Natural killer cell (primary cell): ENCODE results near the gene CCDC187. TPM values are rescaled to one million over a fixed set of nuclear protein-coding genes. Genes with fewer than 3 reads are reported as not detected.

ENCODE experiments used
- ATAC-seq, 3 donors: fragments of 150-1000 bp in 2 of 3; fragments of 200-7000 bp in 1 of 3; cut with Tn5 transposase; 1 replicate in 1 of 3; 2 replicates in 2 of 3; pipeline ENCODE4 v1.10.0; 2021; ENCODE audit warnings: mild to moderate bottlenecking in 2 of 3, moderate library complexity in 2 of 3
- DNase-seq, 2 donors: peaks; one replicate each; pipeline versions ENCODE4 v3.0.0 to v3.0.0-alpha.2; 2013 to 2021; ENCODE audit warnings: mixed read lengths in 1 of 2
- H3K27ac ChIP-seq: one replicate; pipeline ENCODE4 v1.5.1; 2013; ENCODE audit warnings: mild to moderate bottlenecking, low read length
- H3K27me3 ChIP-seq: one replicate; pipeline ENCODE4 v1.6.1; 2013; ENCODE audit warnings: low read length; ENCODE audit not compliant: control insufficient read depth, insufficient read depth
- H3K36me3 ChIP-seq: one replicate; pipeline ENCODE4 v1.6.1; 2013; ENCODE audit warnings: low read length; ENCODE audit not compliant: control insufficient read depth, insufficient read depth
- H3K4me1 ChIP-seq: one replicate; pipeline ENCODE4 v1.6.1; 2013; ENCODE audit warnings: low read length; ENCODE audit not compliant: control insufficient read depth, insufficient read depth
- H3K4me3 ChIP-seq: one replicate; pipeline ENCODE4 v1.5.1; 2013; ENCODE audit warnings: low read length
- H3K9me3 ChIP-seq: one replicate; pipeline ENCODE4 v1.6.1; 2013; ENCODE audit warnings: low read length; ENCODE audit not compliant: control insufficient read depth, insufficient read depth
- H3K27ac Mint-ChIP-seq, 2 donors: one replicate each; pipeline ENCODE4 v1.8.0; 2022; ENCODE audit warnings: mild to moderate bottlenecking in 2 of 2, mixed read lengths in 2 of 2, moderate library complexity in 1 of 2
- H3K27me3 Mint-ChIP-seq, 2 donors: one replicate each; pipeline ENCODE4 v1.8.0; 2022; ENCODE audit warnings: low read depth in 2 of 2, mixed read lengths in 2 of 2
- H3K36me3 Mint-ChIP-seq: one replicate; pipeline ENCODE4 v1.8.0; 2022; ENCODE audit warnings: mixed read lengths
- H3K4me1 Mint-ChIP-seq, 2 donors: one replicate each; pipeline ENCODE4 v1.8.0; 2022; ENCODE audit warnings: mixed read lengths in 2 of 2
- H3K4me3 Mint-ChIP-seq: one replicate; pipeline ENCODE4 v1.8.0; 2022; ENCODE audit warnings: mild to moderate bottlenecking, moderate library complexity, mixed read lengths
- H3K9me3 Mint-ChIP-seq, 2 donors: one replicate each; pipeline ENCODE4 v1.8.0; 2022; ENCODE audit warnings: mixed read lengths in 2 of 2
- WGBS: methylation state at CpG from one replicate; pipeline ENCODE4 v1.1.7; 2013; ENCODE audit warnings: missing lambda C conversion rate; ENCODE audit not compliant: insufficient coverage; 5-methylcytosine and 5-hydroxymethylcytosine counted together
- intact Hi-C: fragments of 100-400 bp; cut with micrococcal nuclease; formaldehyde crosslinking; loops from one replicate; pipeline ENCODE4 v1.14.2; 2022
- total RNA-seq, 4 donors: library from RNA; stranded (reverse); fragments of 120-200 nt in 1 of 4; gene quantifications; one replicate each; pipeline versions ENCODE4 v1.2.3 to v1.2.4, GENCODE V29; 2013 to 2022
- TF ChIP-seq, protein P1 (sequence below): fragments of 200-600 bp; IDR thresholded peaks from one replicate; pipeline ENCODE4 v1.8.0; 2022; ENCODE audit warnings: antibody characterized with exemption

CCDC187 gene
- total RNA-seq, 3 donors from 2014 or later (not counting 1 experiment from before 2014, with no cell fraction given): 0.18 TPM; not detected in 2

DNA sequence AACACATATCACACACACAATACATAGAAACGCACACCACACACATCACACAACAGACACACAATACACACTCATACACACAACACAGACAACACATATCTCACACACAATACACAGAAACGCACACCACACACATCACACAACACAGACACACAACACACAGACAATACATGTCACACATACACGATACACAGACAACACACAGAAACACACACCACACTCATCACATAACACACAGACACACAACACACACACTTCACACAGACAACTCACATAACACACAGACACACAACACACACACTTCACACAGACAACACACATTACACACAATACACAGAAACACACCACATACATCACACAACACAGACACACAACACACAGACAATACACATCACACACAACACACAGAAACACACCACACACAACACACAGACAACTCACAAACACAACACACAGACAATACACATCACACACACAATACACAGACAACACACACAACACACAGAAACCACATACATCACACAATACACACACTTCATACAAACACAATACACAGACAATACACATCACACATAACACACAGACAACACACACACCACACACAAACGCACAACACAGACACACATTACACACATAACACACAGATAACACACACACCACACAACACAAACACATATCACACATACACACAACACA, 4.3 kb upstream of the CCDC187 start:
- DNase-seq (no peak), ATAC-seq (no peak)
- H3K36me3 Mint-ChIP-seq: no peaks in the 10 kb centered on the region
- intact Hi-C loops: no loop called here
- H3K27me3 Mint-ChIP-seq: no peaks in the 10 kb centered on the region
- H3K36me3 ChIP-seq: no peaks in the 10 kb centered on the region
- WGBS: 94% methylated on average over 4 of the region's 4 CpGs
- no peak overlapping the region for H3K4me3 ChIP-seq
- TF ChIP-seq, protein P1, sequence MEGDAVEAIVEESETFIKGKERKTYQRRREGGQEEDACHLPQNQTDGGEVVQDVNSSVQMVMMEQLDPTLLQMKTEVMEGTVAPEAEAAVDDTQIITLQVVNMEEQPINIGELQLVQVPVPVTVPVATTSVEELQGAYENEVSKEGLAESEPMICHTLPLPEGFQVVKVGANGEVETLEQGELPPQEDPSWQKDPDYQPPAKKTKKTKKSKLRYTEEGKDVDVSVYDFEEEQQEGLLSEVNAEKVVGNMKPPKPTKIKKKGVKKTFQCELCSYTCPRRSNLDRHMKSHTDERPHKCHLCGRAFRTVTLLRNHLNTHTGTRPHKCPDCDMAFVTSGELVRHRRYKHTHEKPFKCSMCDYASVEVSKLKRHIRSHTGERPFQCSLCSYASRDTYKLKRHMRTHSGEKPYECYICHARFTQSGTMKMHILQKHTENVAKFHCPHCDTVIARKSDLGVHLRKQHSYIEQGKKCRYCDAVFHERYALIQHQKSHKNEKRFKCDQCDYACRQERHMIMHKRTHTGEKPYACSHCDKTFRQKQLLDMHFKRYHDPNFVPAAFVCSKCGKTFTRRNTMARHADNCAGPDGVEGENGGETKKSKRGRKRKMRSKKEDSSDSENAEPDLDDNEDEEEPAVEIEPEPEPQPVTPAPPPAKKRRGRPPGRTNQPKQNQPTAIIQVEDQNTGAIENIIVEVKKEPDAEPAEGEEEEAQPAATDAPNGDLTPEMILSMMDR: no peak
- H3K4me1 Mint-ChIP-seq: peaks cover 0 to 5% of the 10 kb centered on the region in 2 donors
- H3K9me3 Mint-ChIP-seq: no peaks in the 10 kb centered on the region
- no peaks in the 10 kb centered on the region for H3K27me3 ChIP-seq
- H3K4me1 ChIP-seq: peaks cover 38% of the 10 kb centered on the region
- H3K27ac Mint-ChIP-seq: no peak overlapping the region
- H3K27ac ChIP-seq: no peak overlapping the region
- H3K4me3 Mint-ChIP-seq: no peak overlapping the region
- H3K9me3 ChIP-seq: no peaks in the 10 kb centered on the region

DNA sequence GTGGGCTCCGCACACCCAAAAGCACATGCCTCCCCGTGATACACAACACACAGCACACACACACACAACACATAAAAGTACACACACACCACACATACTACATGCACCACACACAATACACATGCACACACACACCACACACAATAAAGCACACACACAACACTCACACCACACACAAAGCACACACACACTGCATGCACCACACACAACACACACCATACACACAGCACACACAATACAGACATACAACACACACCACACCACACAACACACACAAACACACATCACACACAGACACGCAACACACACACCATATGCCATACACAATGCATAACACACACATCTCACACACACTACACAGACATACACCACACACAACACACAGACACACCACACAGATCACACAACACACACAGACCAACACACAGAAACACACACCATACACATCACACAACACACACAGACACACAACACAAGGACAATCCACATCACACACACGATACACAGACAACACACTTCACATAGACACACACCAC, 3.4 kb upstream of the CCDC187 start:
- 80% methylated on average over 4 of the region's 4 CpGs for WGBS
- Histone ChIP-seq H3K27ac (no peak overlapping the region), H3K27me3 (no peaks in the 10 kb centered on the region), H3K4me3 (no peak overlapping the region), H3K36me3 (no peaks in the 10 kb centered on the region), H3K4me1 (peaks cover 38% of the 10 kb centered on the region), H3K9me3 (no peaks in the 10 kb centered on the region)
- Mint-ChIP-seq H3K4me1 (peaks cover 0 to 5% of the 10 kb centered on the region in 2 donors), H3K27me3 (no peaks in the 10 kb centered on the region), H3K27ac (no peak overlapping the region), H3K36me3 (no peaks in the 10 kb centered on the region), H3K4me3 (no peak overlapping the region), H3K9me3 (no peaks in the 10 kb centered on the region)
- TF ChIP-seq, protein P1: no peak
- no peak for DNase-seq
- ATAC-seq: no peak
- intact Hi-C loops: no loop called here

DNA sequence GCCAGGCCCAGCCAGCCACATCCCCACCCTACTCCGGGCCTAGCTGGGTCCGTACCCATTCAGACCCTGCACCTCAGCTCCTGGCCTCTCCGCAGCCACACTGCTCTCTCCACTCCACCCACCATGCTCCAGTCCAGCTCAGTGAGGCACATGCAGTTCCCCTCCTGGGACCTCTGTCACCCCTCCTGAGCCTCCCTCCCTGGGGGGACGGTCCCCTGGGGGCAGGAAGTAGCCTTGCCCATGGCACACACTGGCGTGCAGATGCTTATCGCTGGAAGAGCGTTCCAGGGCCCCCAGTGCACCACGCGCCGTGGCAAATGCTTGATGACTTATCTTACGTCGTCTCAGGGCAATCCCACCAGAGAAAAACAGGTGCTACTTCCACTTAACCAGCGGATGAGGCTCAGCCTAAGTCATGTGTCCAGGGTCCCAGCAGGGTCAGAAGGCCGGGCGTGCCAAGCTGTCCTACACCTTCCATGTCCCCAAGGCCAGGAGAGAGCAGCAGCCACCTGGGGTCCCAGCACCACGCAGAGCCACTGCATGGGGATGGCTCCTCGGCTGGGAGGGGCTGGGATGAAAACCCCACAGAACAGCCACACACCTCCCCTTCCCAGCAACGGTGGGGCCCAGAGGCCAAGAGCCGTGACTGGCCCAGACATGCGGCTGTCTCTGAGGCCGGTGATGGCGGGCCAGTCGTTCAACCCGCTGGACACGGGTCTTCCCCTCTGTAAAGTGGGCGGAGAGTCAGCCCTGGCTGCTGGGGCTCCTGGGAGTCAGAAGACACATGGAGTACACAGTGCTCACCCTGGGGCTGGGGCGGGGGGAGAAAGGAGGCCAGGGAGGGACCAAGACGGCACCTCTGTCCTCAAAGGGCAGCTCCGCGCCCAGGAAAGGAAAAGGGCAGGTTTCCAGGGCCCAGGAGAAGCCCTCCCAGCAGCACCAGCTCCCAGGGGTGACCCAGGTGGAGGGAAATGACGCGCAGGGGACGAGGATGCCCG, 2.6 kb upstream of the CCDC187 start:
- intact Hi-C loops: no loop called here
- TF ChIP-seq, protein P1: no peak
- no peak overlapping the region for H3K27ac ChIP-seq
- Mint-ChIP-seq H3K27ac (no peak overlapping the region), H3K27me3 (no peaks in the 10 kb centered on the region), H3K36me3 (no peaks in the 10 kb centered on the region), H3K4me3 (no peak overlapping the region), H3K4me1 (peaks cover 0 to 5% of the 10 kb centered on the region in 2 donors), H3K9me3 (no peaks in the 10 kb centered on the region)
- H3K4me1 ChIP-seq: peaks cover 31% of the 10 kb centered on the region
- no peaks in the 10 kb centered on the region for H3K9me3 ChIP-seq
- WGBS: 22% methylated on average over 34 of the region's 34 CpGs
- ATAC-seq (peak in 2 of 3 donors; percentile 30 to 50), DNase-seq (no peak)
- H3K4me3 ChIP-seq: no peak overlapping the region
- H3K27me3 ChIP-seq: no peaks in the 10 kb centered on the region
- H3K36me3 ChIP-seq: no peaks in the 10 kb centered on the region
